CD4-positive, CD25-positive, alpha-beta regulatory T cell (primary cell): ENCODE data around the gene ACP5. TPM values are rescaled to one million over a fixed set of nuclear protein-coding genes. Genes with fewer than 3 reads are reported as not detected.
"Not testable (repeated sequence)": the region's sequence is repeated elsewhere in the genome, so short reads cannot be mapped to it uniquely, and the experiment has no call there.

Source experiments
- ATAC-seq, 2 donors: fragments of 150-1000 bp; cut with Tn5 transposase; one replicate each; pipeline ENCODE4 v1.10.0; 2021; ENCODE audit warnings: low read depth in 2 of 2, moderate number of reproducible peaks in 2 of 2, moderate library complexity in 1 of 2
- DNase-seq, 3 donors: peaks; one replicate each; pipeline versions ENCODE4 v3.0.0 to v3.0.0-alpha.2; 2012 to 2022; ENCODE audit warnings: mixed read lengths in 1 of 3
- H3K27ac ChIP-seq: one replicate; pipeline ENCODE4 v1.7.0; 2013; ENCODE audit warnings: mild to moderate bottlenecking, low read length; ENCODE audit not compliant: insufficient read depth, poor library complexity, severe bottlenecking
- H3K27me3 ChIP-seq: one replicate; pipeline ENCODE4 v1.7.0; 2013; ENCODE audit warnings: low read length; ENCODE audit not compliant: control insufficient read depth, insufficient read depth
- H3K36me3 ChIP-seq: one replicate; pipeline ENCODE4 v1.7.0; 2013; ENCODE audit warnings: mild to moderate bottlenecking, low read length, moderate library complexity; ENCODE audit not compliant: control insufficient read depth, insufficient read depth
- H3K4me1 ChIP-seq: 2 replicates; pipeline ENCODE4 v1.7.0; 2013; ENCODE audit warnings: mild to moderate bottlenecking, low read length; ENCODE audit not compliant: insufficient read depth, control insufficient read depth, poor library complexity, severe bottlenecking
- H3K4me3 ChIP-seq: one replicate; pipeline ENCODE4 v1.7.0; 2013; ENCODE audit warnings: low read depth, mild to moderate bottlenecking, low read length, moderate library complexity
- H3K9me3 ChIP-seq, 2 experiments: 1 replicate in 1 of 2; 2 replicates in 1 of 2; pipeline ENCODE4 v1.7.0; 2013; ENCODE audit warnings: low read length in 2 of 2, mild to moderate bottlenecking in 1 of 2, moderate library complexity in 1 of 2; ENCODE audit not compliant: control insufficient read depth in 2 of 2
- H3K27ac Mint-ChIP-seq, 3 donors: one replicate each; pipeline ENCODE4 v1.8.0; 2020 to 2022; ENCODE audit warnings: mild to moderate bottlenecking in 3 of 3, mixed read lengths in 3 of 3, moderate library complexity in 2 of 3
- H3K27me3 Mint-ChIP-seq: one replicate; pipeline ENCODE4 v1.8.0; 2022; ENCODE audit warnings: mild to moderate bottlenecking, mixed read lengths
- H3K36me3 Mint-ChIP-seq: one replicate; pipeline ENCODE4 v1.8.0; 2020; ENCODE audit warnings: mixed read lengths
- H3K4me1 Mint-ChIP-seq, 4 donors: one replicate each; pipeline ENCODE4 v1.8.0; 2020 to 2022; ENCODE audit warnings: mixed read lengths in 4 of 4, mild to moderate bottlenecking in 1 of 4
- H3K4me3 Mint-ChIP-seq, 4 donors: one replicate each; pipeline ENCODE4 v1.8.0; 2020 to 2022; ENCODE audit warnings: mild to moderate bottlenecking in 4 of 4, mixed read lengths in 4 of 4, moderate library complexity in 3 of 4
- H3K9me3 Mint-ChIP-seq, 7 donors: one replicate each; pipeline ENCODE4 v1.8.0; 2020 to 2022; ENCODE audit warnings: mixed read lengths in 7 of 7, mild to moderate bottlenecking in 3 of 7, moderate library complexity in 2 of 7
- polyA plus RNA-seq, 4 donors: library from polyadenylated mRNA; unstranded; fragments of 300-500 nt; fragmentation: Illumina TruSeq; gene quantifications; one replicate each; pipeline ENCODE4 v1.2.3, GENCODE V29; 2021
- total RNA-seq: library from RNA; stranded (reverse); gene quantifications from one replicate; pipeline ENCODE4 v1.2.3, GENCODE V29; 2022

The ACP5 gene
- total and polyA plus RNA-seq, 5 donors from 2014 or later: 21.6 to 40.4 (median 33.4) TPM

- H3K4me3 Mint-ChIP-seq: no peak overlapping the region
- no peaks in the 10 kb centered on the region for H3K27me3 Mint-ChIP-seq
- H3K9me3 ChIP-seq: peaks cover 7 to 22% of the 10 kb centered on the region in 2 experiments
- H3K4me1 ChIP-seq: no peaks in the 10 kb centered on the region
- no peak overlapping the region for H3K4me3 ChIP-seq
- DNase-seq (no peak), ATAC-seq (no peak)
- H3K9me3 Mint-ChIP-seq: peaks cover 1 to 27% (median 9%) of the 10 kb centered on the region in 7 donors
- no peaks in the 10 kb centered on the region for H3K27me3 ChIP-seq
- peak overlapping the region in 1 of 3 donors; percentile 3 for H3K27ac Mint-ChIP-seq
- no peak overlapping the region for H3K27ac ChIP-seq
- H3K36me3 Mint-ChIP-seq: peaks cover 38% of the 10 kb centered on the region
- peaks cover 20% of the 10 kb centered on the region for H3K36me3 ChIP-seq
- peaks cover 2 to 6% (median 4%) of the 10 kb centered on the region in 4 donors for H3K4me1 Mint-ChIP-seq
Observed at GRCh38 chr19:11611730-11612129, 34.3 kb upstream of the ACP5 start.

GRCh38 chr19:11606484-11606883 is 29.0 kb upstream of the ACP5 start:
- no peaks in the 10 kb centered on the region for H3K4me1 ChIP-seq
- H3K27me3 Mint-ChIP-seq: no peaks in the 10 kb centered on the region
- H3K9me3 ChIP-seq: peaks cover 2 to 17% of the 10 kb centered on the region in 2 experiments
- H3K36me3 ChIP-seq: peaks cover 2% of the 10 kb centered on the region
- no peak for DNase-seq
- no peaks in the 10 kb centered on the region for H3K27me3 ChIP-seq
- peaks cover 40% of the 10 kb centered on the region for H3K36me3 Mint-ChIP-seq
- peaks cover 6 to 12% (median 9%) of the 10 kb centered on the region in 4 donors for H3K4me1 Mint-ChIP-seq
- H3K27ac ChIP-seq: no peak overlapping the region
- no peak overlapping the region for H3K27ac Mint-ChIP-seq
- no peak for ATAC-seq
- no peak overlapping the region for H3K4me3 Mint-ChIP-seq
- H3K4me3 ChIP-seq: no peak overlapping the region
- peaks cover 1 to 29% (median 7%) of the 10 kb centered on the region in 7 donors for H3K9me3 Mint-ChIP-seq

GRCh38 chr19:11599704-11600103 is 22.3 kb upstream of the ACP5 start:
- H3K27ac Mint-ChIP-seq: peak overlapping the region in 1 of 3 donors; percentile 74
- peaks cover 11% of the 10 kb centered on the region for H3K4me1 ChIP-seq
- not testable (repeated sequence) for H3K4me3 ChIP-seq, H3K27me3 Mint-ChIP-seq, ATAC-seq, DNase-seq, H3K9me3 ChIP-seq, H3K36me3 ChIP-seq, H3K27me3 ChIP-seq, H3K27ac ChIP-seq, H3K9me3 Mint-ChIP-seq
- peaks cover 7 to 39% (median 25%) of the 10 kb centered on the region in 4 donors for H3K4me1 Mint-ChIP-seq
- peaks cover 10% of the 10 kb centered on the region for H3K36me3 Mint-ChIP-seq
- H3K4me3 Mint-ChIP-seq: peak overlapping the region in 3 of 4 donors; percentile 22 to 100 (median 73)

- H3K27ac Mint-ChIP-seq: peak overlapping the region; percentile 31 to 92 (median 56)
- Histone ChIP-seq H3K4me1 (peaks cover 11% of the 10 kb centered on the region), H3K4me3 (no peak overlapping the region), H3K9me3 (no peaks in the 10 kb centered on the region), H3K27ac (no peak overlapping the region), H3K36me3 (no peaks in the 10 kb centered on the region), H3K27me3 (no peaks in the 10 kb centered on the region)
- H3K4me3 Mint-ChIP-seq: peak overlapping the region; percentile 69 to 100 (median 76)
- peaks cover 0 to 1% (median 0%) of the 10 kb centered on the region in 7 donors for H3K9me3 Mint-ChIP-seq
- peaks cover 5% of the 10 kb centered on the region for H3K27me3 Mint-ChIP-seq
- H3K4me1 Mint-ChIP-seq: peaks cover 4 to 39% (median 25%) of the 10 kb centered on the region in 4 donors
- peaks cover 7% of the 10 kb centered on the region for H3K36me3 Mint-ChIP-seq
- ATAC-seq: no peak
- no peak for DNase-seq
Observed at GRCh38 chr19:11598746-11599145, 21.3 kb upstream of the ACP5 start.

GRCh38 chr19:11598103-11598483 is 20.6 kb upstream of the ACP5 start:
- H3K4me1 Mint-ChIP-seq: peaks cover 4 to 39% (median 25%) of the 10 kb centered on the region in 4 donors
- Histone ChIP-seq H3K36me3 (no peaks in the 10 kb centered on the region), H3K27ac (no peak overlapping the region), H3K27me3 (no peaks in the 10 kb centered on the region), H3K4me3 (peak overlapping the region; percentile 86), H3K4me1 (peaks cover 11% of the 10 kb centered on the region), H3K9me3 (no peaks in the 10 kb centered on the region)
- H3K27me3 Mint-ChIP-seq: peaks cover 5% of the 10 kb centered on the region
- no peak for DNase-seq
- peaks cover 7% of the 10 kb centered on the region for H3K36me3 Mint-ChIP-seq
- peaks cover 0 to 1% (median 0%) of the 10 kb centered on the region in 7 donors for H3K9me3 Mint-ChIP-seq
- peak overlapping the region; percentile 56 to 92 (median 89) for H3K27ac Mint-ChIP-seq
- no peak for ATAC-seq
- H3K4me3 Mint-ChIP-seq: peak overlapping the region; percentile 91 to 100 (median 94)

- Histone ChIP-seq H3K4me1 (peaks cover 11% of the 10 kb centered on the region), H3K27me3 (no peaks in the 10 kb centered on the region), H3K27ac (peak within 1 kb of the TSS; percentile 80), H3K36me3 (no peaks in the 10 kb centered on the region), H3K4me3 (peak within 1 kb of the TSS; percentile 86), H3K9me3 (no peaks in the 10 kb centered on the region)
- H3K4me1 Mint-ChIP-seq: peaks cover 4 to 36% (median 23%) of the 10 kb centered on the region in 4 donors
- H3K36me3 Mint-ChIP-seq: peaks cover 5% of the 10 kb centered on the region
- peaks cover 5% of the 10 kb centered on the region for H3K27me3 Mint-ChIP-seq
- H3K9me3 Mint-ChIP-seq: peaks cover 0 to 1% (median 0%) of the 10 kb centered on the region in 7 donors
- ATAC-seq (peak; percentile 100), DNase-seq (peak; percentile 95 to 98 (median 96))
- peak within 1 kb of the TSS; percentile 92 for H3K27ac Mint-ChIP-seq
- peak within 1 kb of the TSS; percentile 91 to 100 (median 94) for H3K4me3 Mint-ChIP-seq
Observed at GRCh38 chr19:11597202-11598102, 20.0 kb upstream of the ACP5 start, which contains the start of gene ZNF627. TSS of gene ZNF627 (plus strand) at chr19:11597483. CDS start at chr19:11597628, 145 bp downstream.

- Histone ChIP-seq H3K4me1 (peaks cover 11% of the 10 kb centered on the region), H3K36me3 (no peaks in the 10 kb centered on the region), H3K27me3 (no peaks in the 10 kb centered on the region), H3K9me3 (no peaks in the 10 kb centered on the region), H3K4me3 (no peak overlapping the region), H3K27ac (no peak overlapping the region)
- Mint-ChIP-seq H3K4me1 (peaks cover 4 to 29% (median 20%) of the 10 kb centered on the region in 4 donors), H3K27me3 (peaks cover 5% of the 10 kb centered on the region), H3K4me3 (peak overlapping the region; percentile 59 to 100 (median 92)), H3K9me3 (peaks cover 0 to 1% (median 0%) of the 10 kb centered on the region in 7 donors), H3K27ac (peak overlapping the region in 2 of 3 donors; percentile 56 to 92), H3K36me3 (no peaks in the 10 kb centered on the region)
- DNase-seq (no peak), ATAC-seq (no peak)
Observed at GRCh38 chr19:11596156-11596555, 18.7 kb upstream of the ACP5 start.
